SH-SY5Y (cell line): Measurements from ENCODE around the gene AXIN2.

Experiments
- GATA2 ChIP-seq: IDR thresholded peaks from 2 replicates; pipeline ENCODE4 v1.6.1; 2011; ENCODE audit warnings: mild to moderate bottlenecking, low read depth, low read length
- GATA3 ChIP-seq: IDR thresholded peaks from 2 replicates; pipeline ENCODE4 v1.6.1; 2011; ENCODE audit warnings: low read depth, mild to moderate bottlenecking, low read length, moderate library complexity

The AXIN2 gene

DNA sequence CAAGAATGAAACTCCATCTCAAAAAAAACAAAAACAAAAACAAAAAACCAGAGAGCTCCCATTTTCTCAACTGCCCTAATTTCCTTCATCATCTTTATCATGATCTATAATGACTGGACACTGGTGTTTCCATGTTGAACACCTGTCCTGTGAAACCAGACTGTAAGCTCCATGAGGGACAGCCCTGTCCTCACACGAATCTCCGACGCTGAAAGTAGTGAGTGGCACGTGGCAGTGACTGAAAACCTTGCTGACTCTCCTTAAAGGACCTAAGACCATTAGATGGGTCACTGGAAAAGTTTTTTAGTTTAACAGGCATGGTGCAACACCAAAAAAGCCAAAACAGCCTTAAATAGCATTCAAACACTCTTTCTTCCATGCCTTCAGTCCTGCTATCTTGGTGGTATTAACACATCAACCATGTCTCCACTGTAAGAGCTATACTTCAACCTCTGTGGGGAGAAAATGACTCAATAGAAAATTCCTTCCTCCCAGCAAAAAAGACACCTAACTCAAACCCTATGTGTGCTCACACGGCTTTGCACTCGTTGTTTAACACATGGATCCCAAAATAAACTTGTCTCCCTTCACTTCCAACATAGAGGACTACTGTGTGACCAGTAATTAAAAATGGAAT lies 8.3 kb downstream of the AXIN2 start:
- TF ChIP-seq GATA2 (no peak), GATA3 (no peak)

DNA sequence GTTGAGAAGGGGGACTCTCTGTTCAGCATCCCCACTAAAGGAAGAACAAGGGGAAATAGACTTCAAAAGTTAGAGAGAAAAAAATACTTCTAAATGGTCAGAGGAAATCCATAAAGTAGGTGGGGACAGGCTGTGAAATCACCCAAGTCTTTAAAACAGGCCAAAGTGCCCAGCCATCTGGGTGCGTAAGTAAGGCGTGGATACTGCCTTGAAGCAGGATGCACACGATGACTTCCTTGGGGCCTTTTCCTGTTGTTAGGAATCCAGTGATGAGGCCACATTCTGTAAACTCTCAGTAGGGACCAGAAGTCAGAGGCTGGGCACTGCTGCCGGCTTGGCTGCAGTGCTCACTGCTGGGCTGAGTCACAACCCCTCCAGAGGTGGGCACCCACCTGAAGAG lies 9.2 kb downstream of the AXIN2 start:
- no peak for TF ChIP-seq GATA2
- TF ChIP-seq GATA3 = no peak

DNA sequence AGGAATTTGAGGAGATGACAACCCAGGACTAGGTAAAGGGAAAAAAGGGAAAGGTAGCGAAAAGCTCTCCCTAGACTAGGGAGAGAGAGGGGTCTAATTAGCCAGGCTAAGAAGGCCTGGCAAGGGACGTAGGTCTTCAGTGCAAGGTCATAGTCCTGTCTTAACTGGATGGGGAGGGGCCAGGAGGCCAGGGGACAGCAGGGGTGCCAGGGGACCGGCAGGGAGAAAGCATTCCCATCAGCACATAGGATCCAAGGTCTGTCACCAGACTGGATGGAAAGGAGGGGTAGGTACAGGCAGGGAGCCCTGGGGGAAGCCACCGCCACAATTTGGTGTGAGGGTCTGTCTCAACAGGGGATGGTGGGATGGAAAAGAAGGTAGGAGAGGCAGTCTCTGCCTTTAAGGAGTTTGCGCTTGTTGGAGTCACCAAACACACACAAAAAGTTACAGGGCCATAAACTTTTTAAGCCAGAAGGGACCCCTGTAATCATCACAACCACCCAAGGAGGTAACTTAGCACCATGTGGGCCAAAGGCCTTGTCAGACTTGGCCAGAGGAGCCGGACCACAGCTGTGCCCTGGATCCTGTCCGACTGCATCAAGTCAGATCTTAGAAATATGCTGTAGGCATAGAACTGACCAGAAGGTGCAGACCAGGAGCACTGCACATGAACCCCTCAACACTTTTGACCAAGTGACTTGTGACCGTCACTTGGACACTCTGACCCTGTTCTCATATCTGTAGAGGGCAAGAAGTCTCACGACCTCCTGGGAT lies 10.0 kb downstream of the AXIN2 start:
- TF ChIP-seq GATA3 = no peak
- TF ChIP-seq GATA2 = no peak

DNA sequence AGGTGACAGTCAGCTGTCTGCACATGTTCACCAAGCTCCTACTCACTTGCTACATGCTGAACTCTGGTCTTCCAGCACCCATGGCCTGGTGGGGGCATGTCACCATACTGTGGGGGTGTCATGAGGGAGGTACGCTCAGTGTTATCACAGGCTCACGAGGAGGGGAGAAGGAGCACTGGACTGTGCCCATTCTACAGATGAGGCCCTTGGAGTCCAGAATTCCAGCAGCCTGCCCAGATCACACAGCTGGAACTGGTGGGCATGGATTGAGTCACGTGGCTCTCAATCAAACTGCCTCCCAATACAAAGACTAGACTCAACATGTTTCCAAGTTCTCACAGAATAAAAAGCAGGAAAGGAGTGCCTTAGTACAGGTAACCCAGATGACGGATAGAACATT lies 10.7 kb downstream of the AXIN2 start:
- TF ChIP-seq GATA2 = no peak
- no peak for TF ChIP-seq GATA3

DNA sequence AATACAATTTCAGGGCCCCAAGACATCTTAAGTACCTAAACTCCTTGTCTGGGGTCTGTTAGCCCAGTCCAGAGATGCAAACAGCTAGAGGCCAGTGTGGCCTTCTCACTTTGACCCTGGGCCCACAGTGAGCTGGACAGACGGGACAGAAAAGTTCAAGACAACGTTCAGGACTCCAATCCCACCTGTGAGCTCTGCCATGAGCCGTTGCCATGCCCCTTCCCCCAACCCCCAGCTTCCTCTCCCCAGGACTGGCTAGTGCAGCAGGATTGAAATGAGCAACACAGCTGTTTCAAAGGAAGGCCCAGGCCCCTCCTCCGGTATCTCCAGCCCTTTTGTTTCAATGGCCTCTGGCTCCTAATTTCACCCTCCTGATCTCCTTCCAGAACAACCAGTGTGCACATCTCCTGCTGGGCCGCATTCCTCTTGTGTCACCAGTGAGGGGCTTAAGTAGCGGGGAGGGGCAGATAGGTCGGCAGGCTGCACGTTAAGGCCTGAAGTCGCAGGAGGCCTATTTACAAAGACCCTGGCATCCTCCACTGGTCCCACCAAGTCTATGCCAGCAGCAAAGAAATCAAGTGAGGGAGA lies 11.3 kb downstream of the AXIN2 start:
- TF ChIP-seq GATA2 (no peak), GATA3 (no peak)

DNA sequence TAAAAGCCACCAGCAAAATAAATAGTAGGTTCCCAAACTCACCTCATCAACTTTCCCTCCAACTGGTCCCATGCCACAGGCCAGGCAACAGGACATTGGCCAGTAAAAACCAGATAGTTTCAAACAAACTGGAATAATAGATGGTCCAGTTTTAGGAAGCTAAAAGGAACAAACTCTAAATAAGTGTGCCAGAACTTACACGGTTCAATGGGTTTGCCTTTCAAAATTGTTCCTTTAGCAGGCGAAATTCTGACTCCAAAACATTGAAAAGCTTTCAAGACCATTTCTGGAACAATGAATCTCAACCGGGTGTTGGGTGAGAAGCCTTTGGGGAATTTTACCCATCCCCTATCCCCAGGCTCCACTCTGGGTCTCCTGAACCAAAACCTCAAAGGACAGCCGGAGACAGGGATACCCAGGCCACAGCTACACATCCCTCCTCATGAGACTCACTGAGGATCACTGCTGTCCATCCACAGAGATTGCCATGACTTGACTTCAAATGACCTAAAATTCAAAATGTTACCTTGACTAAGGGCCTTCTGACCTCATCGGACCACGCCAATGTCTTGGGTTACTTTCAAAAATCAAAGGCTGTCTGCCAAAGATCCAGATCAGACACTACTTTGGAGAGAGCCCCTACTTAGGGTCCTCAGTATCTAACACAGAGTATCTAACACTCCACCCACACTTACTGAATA lies 13.0 kb downstream of the AXIN2 start:
- TF ChIP-seq GATA2 = no peak
- TF ChIP-seq GATA3 = no peak

DNA sequence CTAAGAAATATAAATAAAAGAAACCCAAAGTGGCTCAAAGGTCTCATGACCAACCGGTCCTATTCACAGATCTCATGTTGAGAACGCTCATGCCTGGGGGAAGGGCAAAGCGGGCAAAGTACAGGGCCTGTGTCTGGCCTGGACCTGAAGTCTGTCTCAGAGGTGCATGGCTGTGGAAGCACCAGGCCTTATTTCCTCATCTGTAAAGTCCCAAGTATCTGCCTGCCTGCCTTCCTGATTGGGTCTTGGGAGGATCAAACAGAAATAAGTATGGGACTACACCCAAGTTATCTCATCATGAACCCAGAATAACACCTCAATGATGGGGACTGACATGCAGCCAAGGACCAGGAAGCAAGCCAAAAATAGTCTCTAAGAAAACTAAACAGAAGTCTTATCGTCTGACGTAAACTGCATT lies 14.2 kb downstream of the AXIN2 start:
- TF ChIP-seq GATA3 (no peak), GATA2 (no peak)

DNA sequence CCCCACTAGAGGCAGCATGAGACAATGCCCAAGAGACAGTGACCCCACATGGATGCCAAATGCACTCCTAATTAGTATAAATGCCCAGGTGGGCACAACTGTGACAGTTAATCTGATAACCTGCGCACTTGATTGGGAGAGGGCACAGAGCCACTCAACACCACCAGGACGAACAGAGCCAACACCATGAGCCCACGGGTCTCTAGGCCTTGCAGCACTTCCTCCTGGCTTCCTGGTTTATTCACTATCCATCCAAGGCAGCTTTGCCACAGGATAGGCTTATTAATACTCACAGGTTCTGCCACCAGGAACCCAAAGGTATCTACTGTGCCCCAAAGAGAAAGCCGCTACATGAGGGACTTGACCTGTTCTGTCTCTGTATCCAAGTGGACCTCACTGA lies 14.9 kb downstream of the AXIN2 start:
- no peak for TF ChIP-seq GATA3

DNA sequence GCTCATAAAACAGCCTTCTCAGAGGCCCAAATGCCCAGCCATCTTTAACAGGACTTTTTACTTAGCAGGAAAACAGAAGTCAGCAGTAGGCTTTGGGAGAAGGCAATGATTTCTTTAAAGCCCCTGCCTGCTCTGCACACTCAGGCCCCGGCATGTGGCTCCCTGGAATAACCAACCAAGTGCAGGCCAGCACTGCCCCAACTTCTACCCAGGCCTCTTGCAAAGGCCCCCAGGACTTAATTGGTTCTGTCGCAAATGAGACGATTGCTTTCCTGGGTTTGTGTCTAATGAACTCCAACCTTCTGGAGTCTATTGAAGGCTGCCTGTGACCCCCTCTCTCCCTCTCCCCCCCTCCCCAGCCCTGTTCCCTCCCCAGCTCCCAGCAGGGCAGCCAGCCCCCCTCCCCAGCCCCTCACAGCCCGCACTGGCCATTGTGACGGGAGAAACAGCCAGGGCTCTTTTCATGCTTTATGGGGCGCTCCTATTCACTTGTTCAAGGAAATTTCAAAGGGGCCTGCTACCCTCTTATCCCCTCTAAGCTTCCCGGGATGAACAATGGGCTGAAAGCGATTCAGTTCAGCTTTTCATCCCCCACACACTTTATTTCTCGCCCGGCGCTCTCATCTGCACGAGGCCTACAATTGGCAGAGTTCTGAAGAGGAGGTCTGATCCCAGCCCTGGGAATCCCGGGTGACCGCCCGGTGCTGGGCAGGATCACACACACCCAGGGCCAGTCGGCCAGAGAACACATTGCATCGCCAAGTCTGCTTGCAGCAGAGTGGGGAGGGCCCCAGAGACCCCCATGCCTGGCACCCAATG lies 15.5 kb downstream of the AXIN2 start:
- TF ChIP-seq GATA3 = no peak
- TF ChIP-seq GATA2 = no peak

DNA sequence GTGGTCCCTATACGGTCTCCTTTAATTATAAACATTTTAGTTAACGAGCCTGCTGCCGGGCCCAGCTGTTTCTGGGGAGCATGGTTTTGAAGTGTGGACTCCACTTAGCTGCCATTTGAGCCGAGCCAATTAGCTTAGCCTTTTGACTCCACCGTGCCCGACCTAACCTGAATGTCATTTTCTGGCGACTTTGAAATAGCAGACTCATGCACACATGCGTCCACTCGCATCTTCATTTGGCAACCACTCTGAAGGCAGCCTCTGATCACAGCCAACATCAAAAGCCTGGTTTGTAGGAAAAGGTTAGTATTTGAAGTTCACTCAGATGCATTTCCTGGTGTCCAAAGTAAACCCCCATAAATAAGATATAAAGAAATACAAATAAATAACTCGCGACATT lies 16.8 kb downstream of the AXIN2 start:
- no peak for TF ChIP-seq GATA2
- no peak for TF ChIP-seq GATA3

DNA sequence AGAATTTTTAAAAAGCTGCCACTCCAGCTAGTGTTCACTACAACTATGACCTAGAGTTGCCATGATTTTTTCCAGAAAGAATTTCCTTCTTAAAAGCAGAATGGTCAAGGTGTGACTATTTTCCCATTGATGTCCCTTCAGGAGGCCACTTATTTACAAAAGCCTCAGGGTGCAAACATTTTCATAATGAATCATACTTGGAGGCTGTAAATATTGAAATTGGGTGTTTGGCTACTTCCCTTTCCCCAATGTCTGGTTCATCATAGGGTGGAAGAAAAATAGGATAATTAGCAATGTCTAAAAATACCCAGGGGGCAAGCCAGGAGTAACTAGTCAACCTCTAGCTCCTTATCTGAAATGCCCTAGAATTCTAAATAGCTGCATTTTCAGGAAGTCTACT lies 18.8 kb downstream of the AXIN2 start:
- TF ChIP-seq GATA3 (no peak), GATA2 (no peak)

DNA sequence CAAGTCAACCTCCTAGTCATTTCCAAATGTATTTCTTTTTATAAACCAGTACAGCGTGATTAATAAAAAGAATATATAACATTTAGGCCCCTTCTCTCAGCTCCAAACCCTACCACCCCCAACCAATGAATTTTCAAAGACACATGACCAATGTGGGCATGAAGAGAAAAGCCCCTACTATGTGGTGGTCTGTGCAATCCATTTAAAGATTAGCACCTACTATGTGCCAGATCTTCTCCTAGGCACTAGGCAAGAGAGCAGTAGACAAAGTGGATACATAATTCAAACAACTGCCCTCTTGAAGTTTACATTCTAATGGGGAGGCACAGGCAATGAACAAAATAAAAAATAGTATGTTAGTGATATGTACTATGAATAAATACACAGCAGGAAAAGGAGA lies 19.4 kb downstream of the AXIN2 start:
- TF ChIP-seq GATA2 (no peak), GATA3 (no peak)

DNA sequence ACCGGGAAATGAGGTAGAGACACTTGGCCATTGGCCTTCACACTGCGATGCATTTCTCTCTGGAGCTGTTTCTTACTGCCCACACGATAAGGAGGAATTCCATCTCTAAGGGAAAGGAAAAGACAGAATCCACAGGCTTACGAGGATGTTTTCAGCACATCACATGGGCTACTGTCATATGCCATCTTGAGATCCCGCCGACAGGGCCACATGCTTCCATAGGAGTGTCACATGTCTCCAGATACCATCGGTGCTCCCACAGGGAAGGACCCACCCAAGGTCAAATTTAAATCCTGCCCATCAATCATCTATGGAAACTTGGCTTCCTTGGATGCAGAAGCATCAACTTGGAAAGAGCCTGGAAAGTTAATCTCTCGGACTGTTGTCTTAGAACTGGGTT lies 20.0 kb downstream of the AXIN2 start:
- TF ChIP-seq GATA3 (no peak), GATA2 (no peak)
